ENCODE results near the gene EPB41L4A.
"Not testable (repeated sequence)": the region's sequence is repeated elsewhere in the genome, so short reads cannot be mapped to it uniquely, and the experiment has no call there.

The EPB41L4A gene

GRCh38 chr5:112257976-112258375 is 161.1 kb downstream of the EPB41L4A start:
- DNase-seq (ENCODE audit: low read depth in 2 of 2) = no peak

DNA sequence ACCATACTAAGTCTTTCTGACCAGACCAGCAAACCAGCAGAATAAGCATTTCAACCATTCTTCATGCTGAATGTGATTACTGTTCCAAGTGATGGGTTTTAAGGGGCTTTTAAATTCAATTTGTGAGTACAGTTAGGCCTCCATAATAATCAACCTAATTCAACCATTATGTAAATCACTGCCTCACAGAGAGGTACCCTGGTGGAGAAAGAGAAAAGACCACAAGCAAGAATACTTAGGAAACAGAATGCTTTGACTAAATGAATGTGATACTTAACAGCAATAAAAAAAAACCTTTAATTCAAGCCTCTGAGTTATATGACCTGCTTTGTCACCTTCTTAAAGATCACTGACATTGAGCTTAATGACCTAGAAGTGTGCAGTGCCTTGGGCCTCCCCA is 162.1 kb downstream of the EPB41L4A start:
- DNase-seq (ENCODE audit: low read depth in 2 of 2) = no peak

DNA sequence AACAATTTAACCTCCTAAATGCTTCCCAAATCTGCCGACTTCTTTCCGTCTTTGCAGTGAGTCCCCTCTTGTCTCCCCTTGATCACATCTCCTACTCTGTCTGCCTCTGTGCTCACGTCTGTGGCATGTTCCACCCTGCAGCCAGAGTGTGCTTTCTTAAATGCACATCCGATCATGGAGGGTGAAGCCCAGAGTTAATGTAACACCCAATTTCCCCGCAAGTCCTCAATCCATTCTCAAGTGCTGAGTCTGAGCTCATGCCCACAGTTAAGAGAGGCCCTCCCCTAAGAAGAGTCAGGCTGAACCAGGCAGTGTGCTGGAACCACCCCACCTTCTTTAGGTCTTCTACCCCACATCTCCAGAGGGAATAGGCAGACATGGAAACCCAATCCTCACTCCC is 164.8 kb downstream of the EPB41L4A start:
- no peak for DNase-seq (ENCODE audit: low read depth in 2 of 2)

DNA sequence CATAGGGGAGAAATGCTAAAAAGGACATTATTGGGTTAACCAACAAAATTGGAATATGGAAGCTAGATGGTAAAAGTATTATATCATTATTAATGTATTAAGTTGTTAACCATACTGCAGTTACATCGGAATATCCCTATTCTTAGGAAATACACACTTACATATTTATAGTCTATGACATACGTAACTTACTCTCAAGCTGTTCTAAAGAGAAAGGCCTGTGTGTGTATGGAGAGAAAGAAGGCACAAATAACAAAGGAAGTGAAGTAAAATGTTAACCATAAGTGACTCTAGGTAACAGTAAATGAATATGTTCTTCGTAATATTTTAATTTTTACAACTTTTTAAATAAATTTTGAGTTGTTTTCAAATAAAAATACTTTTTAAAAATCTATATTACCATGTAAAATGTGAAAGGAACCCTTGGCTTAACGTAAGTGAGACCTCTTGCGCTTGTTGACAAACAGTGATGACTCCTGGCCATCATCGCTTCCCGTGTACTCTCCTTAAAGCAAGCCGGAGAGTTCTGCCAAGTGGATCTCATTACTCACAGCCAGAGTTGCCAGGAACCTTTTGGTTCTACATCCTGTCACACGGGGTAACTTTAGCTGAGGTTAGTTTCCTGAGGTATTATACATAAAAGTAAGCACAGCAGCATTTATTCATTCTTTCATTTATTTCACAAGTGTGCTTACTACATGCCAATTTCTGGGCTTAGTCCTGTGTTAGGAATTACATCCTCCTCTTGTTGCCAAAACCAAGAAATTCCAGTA is 165.4 kb downstream of the EPB41L4A start:
- DNase-seq (ENCODE audit: low read depth in 2 of 2) = no peak

DNA sequence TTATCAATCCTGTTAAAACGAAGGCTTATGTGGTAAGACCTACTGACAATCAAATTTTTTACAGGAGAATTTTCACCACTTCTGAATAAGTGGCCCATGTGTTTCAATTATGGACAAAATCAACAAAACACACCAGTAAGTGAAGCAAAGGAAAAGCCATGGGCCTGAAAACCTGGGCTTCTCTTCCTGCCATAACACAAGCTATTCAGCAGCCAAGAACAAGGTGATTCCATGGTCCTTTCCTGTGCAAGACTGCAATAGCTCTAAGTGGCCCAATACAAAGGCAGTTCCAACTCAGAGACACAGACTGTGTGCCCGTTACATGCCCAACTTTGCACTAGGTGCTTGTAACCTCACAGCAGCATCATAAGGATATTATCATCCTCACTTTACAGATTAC is 168.5 kb downstream of the EPB41L4A start:
- DNase-seq (ENCODE audit: low read depth in 2 of 2) = no peak

GRCh38 chr5:112248623-112249022 is 170.5 kb downstream of the EPB41L4A start:
- no peak for DNase-seq (ENCODE audit: low read depth in 2 of 2)

DNA sequence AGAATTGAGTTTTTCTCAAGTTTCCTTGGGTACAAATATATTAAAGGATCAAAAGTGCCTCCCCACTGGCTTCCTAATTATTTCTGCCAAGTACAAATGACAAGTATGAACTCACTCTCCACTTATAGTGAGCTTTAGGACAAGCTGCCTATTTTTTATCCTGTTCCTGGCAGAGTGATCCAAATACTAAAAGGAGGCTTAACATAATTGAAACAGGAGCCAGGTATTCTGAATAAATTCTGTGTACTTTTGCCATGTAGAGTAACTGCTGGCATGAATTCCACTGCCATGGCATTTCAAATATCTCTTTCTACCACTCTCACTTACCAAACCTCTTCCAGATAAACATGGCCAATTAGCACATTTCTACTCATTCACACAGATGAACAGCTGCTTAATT is 171.1 kb downstream of the EPB41L4A start:
- no peak for DNase-seq (ENCODE audit: low read depth in 2 of 2)

- DNase-seq (ENCODE audit: low read depth in 2 of 2) = no peak
Observed at GRCh38 chr5:112245656-112246055, 173.4 kb downstream of the EPB41L4A start.

- no peak for DNase-seq (ENCODE audit: low read depth in 2 of 2)
Observed at GRCh38 chr5:112239996-112240395, 179.1 kb downstream of the EPB41L4A start.

DNA sequence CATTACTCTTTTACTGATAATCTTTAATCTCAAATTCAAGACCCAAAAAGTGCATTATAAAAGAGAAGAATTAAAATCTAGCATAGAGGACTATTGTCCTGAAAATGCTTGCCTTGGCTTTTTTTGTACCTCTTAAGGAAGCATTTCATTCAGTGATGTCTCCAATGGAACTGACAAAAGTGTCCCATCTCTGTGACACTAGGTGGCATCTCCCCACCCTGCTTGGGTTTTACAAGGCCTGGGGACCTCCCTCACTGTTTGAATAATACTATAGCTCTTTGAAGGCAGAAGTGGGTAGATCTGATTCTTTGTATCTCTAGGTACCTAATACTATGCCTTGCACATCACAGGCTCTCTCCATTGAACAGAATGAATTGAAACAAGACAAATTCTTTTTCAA is 180.6 kb downstream of the EPB41L4A start:
- DNase-seq (ENCODE audit: low read depth in 2 of 2) = no peak

GRCh38 chr5:112237456-112237855 is 181.6 kb downstream of the EPB41L4A start:
- no peak for DNase-seq (ENCODE audit: low read depth in 2 of 2)

- no peak for DNase-seq (ENCODE audit: low read depth in 2 of 2)
Observed at GRCh38 chr5:112234000-112234399, 185.1 kb downstream of the EPB41L4A start.

DNA sequence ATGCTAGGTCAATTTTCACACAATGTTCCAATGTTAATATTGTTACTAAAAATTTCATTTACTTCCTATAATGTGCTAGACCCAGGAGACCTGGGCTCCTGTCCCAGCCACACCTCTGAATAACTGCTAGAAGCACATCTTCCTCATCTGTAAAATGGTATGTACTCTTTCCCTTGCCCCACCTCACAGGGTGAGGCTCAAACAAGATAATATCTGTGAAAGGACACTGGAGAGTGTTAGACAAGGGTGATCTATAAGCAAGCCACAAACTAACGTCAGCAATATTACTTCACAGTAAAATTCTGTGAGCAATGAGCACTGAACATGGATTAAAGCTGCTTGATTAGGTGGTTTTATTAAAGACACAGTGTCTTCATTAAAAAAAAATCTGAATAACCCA is 186.4 kb downstream of the EPB41L4A start:
- DNase-seq (ENCODE audit: low read depth in 2 of 2) = no peak

- no peak for DNase-seq (ENCODE audit: low read depth in 2 of 2)
Observed at GRCh38 chr5:112230606-112231005, 188.5 kb downstream of the EPB41L4A start.

- DNase-seq (ENCODE audit: low read depth in 2 of 2) = no peak
Observed at GRCh38 chr5:112228667-112229066, 190.4 kb downstream of the EPB41L4A start.

GRCh38 chr5:112227911-112228631 is 191.0 kb downstream of the EPB41L4A start:
- no peak for DNase-seq (ENCODE audit: low read depth in 2 of 2)

GRCh38 chr5:112226215-112226614 is 192.9 kb downstream of the EPB41L4A start:
- no peak for DNase-seq (ENCODE audit: low read depth in 2 of 2)

- DNase-seq (ENCODE audit: low read depth in 2 of 2) = not testable (repeated sequence)
Observed at GRCh38 chr5:112222997-112223396, 196.1 kb downstream of the EPB41L4A start.

DNA sequence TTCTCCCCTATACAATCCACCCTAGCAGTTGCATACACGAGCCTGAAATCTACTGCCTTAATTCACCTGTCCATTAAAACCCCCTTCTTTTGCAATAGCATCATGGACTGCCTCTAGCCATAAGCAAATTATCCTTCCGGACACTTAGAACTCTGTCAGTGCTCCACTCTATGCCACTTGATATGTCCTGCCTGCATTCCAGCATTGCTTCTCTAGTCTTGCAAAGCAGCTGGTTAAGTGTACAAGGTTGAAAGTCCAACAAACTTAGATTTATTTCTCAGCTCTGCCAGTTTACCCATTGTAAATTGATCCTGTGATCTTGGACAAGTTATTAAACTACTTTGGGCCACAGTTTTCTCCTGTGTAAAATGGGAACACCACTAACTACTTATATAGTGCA is 197.9 kb downstream of the EPB41L4A start:
- no peak for DNase-seq (ENCODE audit: low read depth in 2 of 2)

DNA sequence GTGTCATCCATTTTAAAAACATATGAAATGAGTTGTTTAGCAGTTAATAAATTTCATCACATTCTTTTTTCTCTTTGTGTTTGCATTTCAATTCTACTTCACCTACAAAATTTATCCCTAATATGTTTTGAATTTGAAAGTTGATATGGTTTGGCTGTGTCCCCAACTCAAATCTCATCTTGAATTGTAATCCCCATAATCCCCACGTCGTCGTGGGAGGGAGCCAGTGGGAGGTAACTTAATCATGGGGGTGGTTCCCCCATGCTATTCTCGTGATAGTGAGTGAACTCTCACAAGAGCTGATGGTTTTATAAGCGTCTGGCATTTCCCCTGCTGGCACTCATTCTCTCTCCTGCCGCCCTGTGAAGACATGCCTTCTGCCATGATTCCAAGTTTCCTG is 200.1 kb downstream of the EPB41L4A start:
- no peak for DNase-seq (ENCODE audit: low read depth in 2 of 2)

DNA sequence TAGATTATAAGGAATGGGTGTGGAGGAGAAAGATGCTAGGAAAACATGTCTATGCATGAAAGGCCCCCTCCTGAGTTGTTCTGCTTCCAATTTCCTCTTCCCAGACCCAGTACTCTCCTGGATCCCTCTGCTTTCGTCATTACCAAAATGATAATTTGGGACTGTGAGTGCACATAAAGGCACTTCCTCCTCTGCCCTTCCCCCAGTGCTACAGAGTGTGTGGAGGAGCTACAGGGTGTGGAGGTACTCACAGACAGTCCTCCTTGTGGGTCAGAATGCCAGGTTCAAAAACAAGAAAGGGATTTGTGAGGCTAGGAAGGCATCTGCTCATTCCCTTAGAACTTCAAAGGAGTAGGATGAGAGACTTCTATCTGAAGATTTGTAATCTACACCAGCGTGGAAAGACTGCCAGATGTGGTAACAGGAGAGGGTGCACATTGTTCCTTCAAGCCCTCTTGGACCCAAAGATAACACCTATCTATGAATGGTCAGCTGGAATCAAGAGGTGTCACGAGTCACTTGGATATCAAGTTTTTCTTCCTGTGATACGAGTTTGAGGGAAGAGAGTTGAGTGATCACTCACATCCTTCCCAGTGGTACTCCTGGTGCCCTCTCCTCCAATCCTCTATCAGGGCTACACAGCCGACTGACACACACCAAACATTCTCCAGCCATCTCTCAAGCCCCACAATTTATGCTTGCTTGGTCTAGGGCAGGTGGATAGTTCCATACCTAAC is 201.1 kb downstream of the EPB41L4A start:
- DNase-seq (ENCODE audit: low read depth in 2 of 2) = no peak

- DNase-seq (ENCODE audit: low read depth in 2 of 2) = no peak
Observed at GRCh38 chr5:112216140-112216539, 202.9 kb downstream of the EPB41L4A start.

Data from stimulated activated CD4-positive, alpha-beta T cell treated with anti-CD3 and anti-CD28 coated beads, Interleukin-12 subunit alpha, Interleukin-12 subunit beta, amount 100 ng/mL, for 24 hours (primary cell).